Measurements from ENCODE around the gene GRM4. TPM values are rescaled to one million over a fixed set of nuclear protein-coding genes. Genes with fewer than 3 reads are reported as not detected.

Gene GRM4
- polyA plus RNA-seq, 1 of the 3 experiments (the other 2 are of a cell fraction) = not detected

GRCh38 chr6:33985947-33986346 is 159.9 kb downstream of the GRM4 start:
- WGBS (ENCODE audit: low lambda C conversion rate) = 18% methylated on average over 1 of the region's 1 CpG
- Histone ChIP-seq H3K4me3 (ENCODE audit: low read depth in 2 of 2, low read length in 1 of 2) (no peak overlapping the region), H4K20me1 (ENCODE audit: insufficient read depth) (no peaks in the 10 kb centered on the region), H2AFZ (ENCODE audit: low read depth) (no peak overlapping the region), H3K4me2 (no peak overlapping the region), H3F3A (replicated peaks; ENCODE audit: insufficient read depth) (no peaks in the 10 kb centered on the region), H3K9ac (no peak overlapping the region), H3K27ac (ENCODE audit: low read depth in 2 of 2, low read length in 1 of 2) (no peak overlapping the region), H3K79me2 (ENCODE audit: insufficient read depth) (no peaks in the 10 kb centered on the region), H3K27me3 (ENCODE audit: insufficient read depth) (no peaks in the 10 kb centered on the region; the same call in 1 of the 2 replicates), H3K4me1 (ENCODE audit: control insufficient read depth in 1 of 2, insufficient read depth in 2 of 2, low read depth in 1 of 2, low read length in 1 of 2) (peaks cover 0 to 7% of the 10 kb centered on the region in 2 experiments; a peak in 1 of 4 replicates), H3K36me3 (replicated peaks in 1 of 2; ENCODE audit: control insufficient read depth in 1 of 2, insufficient read depth in 2 of 2, low read length in 1 of 2) (no peaks in the 10 kb centered on the region), H3K9me3 (no peaks in the 10 kb centered on the region), H3K9me2 (no peaks in the 10 kb centered on the region)
- CTCF ChIA-PET = interaction anchor here (1.0 to 2.0 kb wide), 2 partner anchors 215 to 242 kb away, joined by 3 to 6 read pairs; no protein-coding TSS in a partner anchor
- TF ChIP-seq RXRA (IDR thresholded peaks at IDR 0.05; ENCODE audit: borderline replicate concordance, low read depth) = no peak
- TF ChIP-seq REST (IDR thresholded peaks at IDR 0.05; ENCODE audit: low read depth, low read length) = no peak
- TF ChIP-seq NRF1 (IDR thresholded peaks at IDR 0.05; ENCODE audit: low read depth, low read length) = no peak
- DNase-seq = no peak
- POLR2A ChIA-PET = no interaction called here

- no peak for DNase-seq
- 60% methylated on average over 9 of the region's 14 CpGs for WGBS (ENCODE audit: low lambda C conversion rate)
- TF ChIP-seq CHD2 (IDR thresholded peaks at IDR 0.05; ENCODE audit: low read length, partially characterized antibody) = no peak
- TF ChIP-seq REST (IDR thresholded peaks at IDR 0.05; ENCODE audit: low read depth, low read length) = no peak
- Histone ChIP-seq H3K9ac (no peak overlapping the region), H3K36me3 (replicated peaks in 1 of 2; ENCODE audit: control insufficient read depth in 1 of 2, insufficient read depth in 2 of 2, low read length in 1 of 2) (no peaks in the 10 kb centered on the region), H3K27ac (ENCODE audit: low read depth in 2 of 2, low read length in 1 of 2) (no peak overlapping the region), H3K4me2 (no peak overlapping the region), H3K4me1 (ENCODE audit: control insufficient read depth in 1 of 2, insufficient read depth in 2 of 2, low read depth in 1 of 2, low read length in 1 of 2) (peaks cover 0 to 7% of the 10 kb centered on the region in 2 experiments; a peak in 1 of 4 replicates), H3K9me3 (no peaks in the 10 kb centered on the region), H3F3A (replicated peaks; ENCODE audit: insufficient read depth) (no peaks in the 10 kb centered on the region), H3K27me3 (ENCODE audit: insufficient read depth) (no peaks in the 10 kb centered on the region; the same call in 1 of the 2 replicates), H3K9me2 (no peaks in the 10 kb centered on the region), H4K20me1 (ENCODE audit: insufficient read depth) (no peaks in the 10 kb centered on the region), H3K4me3 (ENCODE audit: low read depth in 2 of 2, low read length in 1 of 2) (no peak overlapping the region), H2AFZ (ENCODE audit: low read depth) (no peak overlapping the region), H3K79me2 (ENCODE audit: insufficient read depth) (no peaks in the 10 kb centered on the region)
- ChIA-PET CTCF (interaction anchor here (1.0 to 1.3 kb wide), 2 partner anchors 70 to 242 kb away, joined by 3 read pairs; no protein-coding TSS in a partner anchor), POLR2A (no interaction called here)
These were observed 160.6 kb downstream of the GRM4 start for GRCh38 chr6:33985313-33985751.

Data from SK-N-SH (cell line).